Measurements from ENCODE around the gene LSAMP.
A peak's percentile ranks its signal among the peaks of the same experiment; 100 is the strongest.

Gene LSAMP

GRCh38 chr3:115975796-115976195, 469.5 kb downstream of the LSAMP start:
- FAIRE-seq (no peak), DNase-seq (ENCODE audit: insufficient read length, low spot score) (no peak)
- TF ChIP-seq POLR2A (IDR thresholded peaks at IDR 0.05; ENCODE audit: low read depth, low read length) = no peak
- no peak for TF ChIP-seq PAX5 (IDR thresholded peaks at IDR 0.05; ENCODE audit: insufficient read depth, low read length, severe bottlenecking)
- TF ChIP-seq POU2F2 (IDR thresholded peaks at IDR 0.05; ENCODE audit: low read depth, low read length) = no peak
- no peak for TF ChIP-seq TAF1 (IDR thresholded peaks at IDR 0.05; ENCODE audit: low read depth, low read length)
- TF ChIP-seq POLR2AphosphoS5 (IDR thresholded peaks at IDR 0.05; ENCODE audit: low read depth, low read length) = no peak
- TF ChIP-seq SPI1 (IDR thresholded peaks at IDR 0.05; ENCODE audit: low read depth, low read length) = no peak

GRCh38 chr3:115975353-115975752, 469.9 kb downstream of the LSAMP start:
- FAIRE-seq (no peak), DNase-seq (ENCODE audit: insufficient read length, low spot score) (no peak)
- no peak for TF ChIP-seq SPI1 (IDR thresholded peaks at IDR 0.05; ENCODE audit: low read depth, low read length)
- no peak for TF ChIP-seq POLR2A (IDR thresholded peaks at IDR 0.05; ENCODE audit: low read depth, low read length)
- no peak for TF ChIP-seq POLR2AphosphoS5 (IDR thresholded peaks at IDR 0.05; ENCODE audit: low read depth, low read length)
- TF ChIP-seq PAX5 (IDR thresholded peaks at IDR 0.05; ENCODE audit: insufficient read depth, low read length, severe bottlenecking) = no peak
- TF ChIP-seq POU2F2 (IDR thresholded peaks at IDR 0.05; ENCODE audit: low read depth, low read length) = no peak
- no peak for TF ChIP-seq TAF1 (IDR thresholded peaks at IDR 0.05; ENCODE audit: low read depth, low read length)

- FAIRE-seq (no peak), DNase-seq (ENCODE audit: insufficient read length, low spot score) (no peak)
- TF ChIP-seq PAX5 (IDR thresholded peaks at IDR 0.05; ENCODE audit: insufficient read depth, low read length, severe bottlenecking) = no peak
Observed at GRCh38 chr3:115974940-115975339, 470.3 kb downstream of the LSAMP start.

- no peak for FAIRE-seq
- no peak for TF ChIP-seq SPI1 (IDR thresholded peaks at IDR 0.05; ENCODE audit: low read depth, low read length)
- TF ChIP-seq POLR2A (IDR thresholded peaks at IDR 0.05; ENCODE audit: low read depth, low read length) = no peak
- TF ChIP-seq POU2F2 (IDR thresholded peaks at IDR 0.05; ENCODE audit: low read depth, low read length) = no peak
- TF ChIP-seq POLR2AphosphoS5 (IDR thresholded peaks at IDR 0.05; ENCODE audit: low read depth, low read length) = no peak
- TF ChIP-seq TAF1 (IDR thresholded peaks at IDR 0.05; ENCODE audit: low read depth, low read length) = no peak
- TF ChIP-seq PAX5 (IDR thresholded peaks at IDR 0.05; ENCODE audit: insufficient read depth, low read length, severe bottlenecking) = no peak
- no peak for DNase-seq (ENCODE audit: insufficient read length, low spot score)
Observed at GRCh38 chr3:115968871-115969270, 476.4 kb downstream of the LSAMP start.

- no peak for TF ChIP-seq POU2F2 (IDR thresholded peaks at IDR 0.05; ENCODE audit: low read depth, low read length)
- no peak for TF ChIP-seq TAF1 (IDR thresholded peaks at IDR 0.05; ENCODE audit: low read depth, low read length)
- TF ChIP-seq POLR2A (IDR thresholded peaks at IDR 0.05; ENCODE audit: low read depth, low read length) = no peak
- TF ChIP-seq SPI1 (IDR thresholded peaks at IDR 0.05; ENCODE audit: low read depth, low read length) = no peak
- no peak for TF ChIP-seq POLR2AphosphoS5 (IDR thresholded peaks at IDR 0.05; ENCODE audit: low read depth, low read length)
- TF ChIP-seq PAX5 (IDR thresholded peaks at IDR 0.05; ENCODE audit: insufficient read depth, low read length, severe bottlenecking) = no peak
- FAIRE-seq = no peak
- no peak for DNase-seq (ENCODE audit: insufficient read length, low spot score)
Observed at GRCh38 chr3:115961380-115961779, 483.9 kb downstream of the LSAMP start.

GRCh38 chr3:115960799-115961198, 484.5 kb downstream of the LSAMP start:
- TF ChIP-seq POU2F2 (IDR thresholded peaks at IDR 0.05; ENCODE audit: low read depth, low read length) = no peak
- TF ChIP-seq SPI1 (IDR thresholded peaks at IDR 0.05; ENCODE audit: low read depth, low read length) = no peak
- TF ChIP-seq POLR2AphosphoS5 (IDR thresholded peaks at IDR 0.05; ENCODE audit: low read depth, low read length) = no peak
- TF ChIP-seq PAX5 (IDR thresholded peaks at IDR 0.05; ENCODE audit: insufficient read depth, low read length, severe bottlenecking) = no peak
- no peak for TF ChIP-seq TAF1 (IDR thresholded peaks at IDR 0.05; ENCODE audit: low read depth, low read length)
- no peak for TF ChIP-seq POLR2A (IDR thresholded peaks at IDR 0.05; ENCODE audit: low read depth, low read length)
- DNase-seq (ENCODE audit: insufficient read length, low spot score) (no peak), FAIRE-seq (no peak)

- FAIRE-seq (no peak), DNase-seq (ENCODE audit: insufficient read length, low spot score) (no peak)
- TF ChIP-seq TAF1 (IDR thresholded peaks at IDR 0.05; ENCODE audit: low read depth, low read length) = no peak
- no peak for TF ChIP-seq POLR2A (IDR thresholded peaks at IDR 0.05; ENCODE audit: low read depth, low read length)
- TF ChIP-seq POU2F2 (IDR thresholded peaks at IDR 0.05; ENCODE audit: low read depth, low read length) = no peak
- no peak for TF ChIP-seq SPI1 (IDR thresholded peaks at IDR 0.05; ENCODE audit: low read depth, low read length)
- no peak for TF ChIP-seq PAX5 (IDR thresholded peaks at IDR 0.05; ENCODE audit: insufficient read depth, low read length, severe bottlenecking)
- TF ChIP-seq POLR2AphosphoS5 (IDR thresholded peaks at IDR 0.05; ENCODE audit: low read depth, low read length) = no peak
Observed at GRCh38 chr3:115958526-115958925, 486.8 kb downstream of the LSAMP start.

GRCh38 chr3:115947325-115947724, 498.0 kb downstream of the LSAMP start:
- TF ChIP-seq POU2F2 (IDR thresholded peaks at IDR 0.05; ENCODE audit: low read depth, low read length) (no peak), PAX5 (IDR thresholded peaks at IDR 0.05; ENCODE audit: insufficient read depth, low read length, severe bottlenecking) (no peak), POLR2A (IDR thresholded peaks at IDR 0.05; ENCODE audit: low read depth, low read length) (no peak), SPI1 (IDR thresholded peaks at IDR 0.05; ENCODE audit: low read depth, low read length) (peak; percentile 62; the same call in 1 of the 2 replicates), POLR2AphosphoS5 (IDR thresholded peaks at IDR 0.05; ENCODE audit: low read depth, low read length) (no peak)
- no peak for FAIRE-seq

GRCh38 chr3:115943579-115943978, 501.7 kb downstream of the LSAMP start:
- TF ChIP-seq POLR2AphosphoS5 (IDR thresholded peaks at IDR 0.05; ENCODE audit: low read depth, low read length) = no peak
- TF ChIP-seq POU2F2 (IDR thresholded peaks at IDR 0.05; ENCODE audit: low read depth, low read length) = no peak
- TF ChIP-seq POLR2A (IDR thresholded peaks at IDR 0.05; ENCODE audit: low read depth, low read length) = no peak
- TF ChIP-seq PAX5 (IDR thresholded peaks at IDR 0.05; ENCODE audit: insufficient read depth, low read length, severe bottlenecking) = no peak
- no peak for TF ChIP-seq SPI1 (IDR thresholded peaks at IDR 0.05; ENCODE audit: low read depth, low read length)
- no peak for TF ChIP-seq TAF1 (IDR thresholded peaks at IDR 0.05; ENCODE audit: low read depth, low read length)
- FAIRE-seq (no peak), DNase-seq (ENCODE audit: insufficient read length, low spot score) (no peak)

More at GRCh38 chr3:115947325-115947724, 498.0 kb downstream of the LSAMP start:
- DNase-seq (ENCODE audit: insufficient read length, low spot score) = no peak

GRCh38 chr3:115937054-115937453, 508.2 kb downstream of the LSAMP start:
- DNase-seq (ENCODE audit: insufficient read length, low spot score) (no peak), FAIRE-seq (no peak)
- TF ChIP-seq SPI1 (IDR thresholded peaks at IDR 0.05; ENCODE audit: low read depth, low read length) = no peak
- TF ChIP-seq TAF1 (IDR thresholded peaks at IDR 0.05; ENCODE audit: low read depth, low read length) = no peak
- TF ChIP-seq POLR2A (IDR thresholded peaks at IDR 0.05; ENCODE audit: low read depth, low read length) = no peak
- TF ChIP-seq POLR2AphosphoS5 (IDR thresholded peaks at IDR 0.05; ENCODE audit: low read depth, low read length) = no peak
- no peak for TF ChIP-seq PAX5 (IDR thresholded peaks at IDR 0.05; ENCODE audit: insufficient read depth, low read length, severe bottlenecking)
- no peak for TF ChIP-seq POU2F2 (IDR thresholded peaks at IDR 0.05; ENCODE audit: low read depth, low read length)

Measured in GM12891 (cell line).